K562 (cell line): ENCODE results near the gene REXO2.

ENCODE experiments used
- ARNT ChIP-seq, 2 experiments: fragments of 450-650 bp; IDR thresholded peaks; 2 replicates each; pipeline ENCODE4 v1.6.1; 2016; ENCODE audit warnings: mild to moderate bottlenecking in 1 of 2
- MAX ChIP-seq: sonication (generic); formaldehyde crosslinking; IDR thresholded peaks from 2 replicates; pipeline ENCODE4 v1.9.0; 2022; ENCODE audit warnings: mild to moderate bottlenecking, missing genetic modification reagents
- TF ChIP-seq, protein P1 (sequence below): fragments of 250-450 bp; sonication (Bioruptor Pico); IDR thresholded peaks from 2 replicates; pipeline ENCODE4 v1.5.0; 2020; ENCODE audit warnings: mild to moderate bottlenecking, borderline replicate concordance

GRCh38 chr11:114440121-114440860 is 1.0 kb downstream of the REXO2 start:
- TF ChIP-seq, protein P1, sequence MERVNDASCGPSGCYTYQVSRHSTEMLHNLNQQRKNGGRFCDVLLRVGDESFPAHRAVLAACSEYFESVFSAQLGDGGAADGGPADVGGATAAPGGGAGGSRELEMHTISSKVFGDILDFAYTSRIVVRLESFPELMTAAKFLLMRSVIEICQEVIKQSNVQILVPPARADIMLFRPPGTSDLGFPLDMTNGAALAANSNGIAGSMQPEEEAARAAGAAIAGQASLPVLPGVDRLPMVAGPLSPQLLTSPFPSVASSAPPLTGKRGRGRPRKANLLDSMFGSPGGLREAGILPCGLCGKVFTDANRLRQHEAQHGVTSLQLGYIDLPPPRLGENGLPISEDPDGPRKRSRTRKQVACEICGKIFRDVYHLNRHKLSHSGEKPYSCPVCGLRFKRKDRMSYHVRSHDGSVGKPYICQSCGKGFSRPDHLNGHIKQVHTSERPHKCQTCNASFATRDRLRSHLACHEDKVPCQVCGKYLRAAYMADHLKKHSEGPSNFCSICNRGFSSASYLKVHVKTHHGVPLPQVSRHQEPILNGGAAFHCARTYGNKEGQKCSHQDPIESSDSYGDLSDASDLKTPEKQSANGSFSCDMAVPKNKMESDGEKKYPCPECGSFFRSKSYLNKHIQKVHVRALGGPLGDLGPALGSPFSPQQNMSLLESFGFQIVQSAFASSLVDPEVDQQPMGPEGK (CRISPR knock-in tag): no peak
- TF ChIP-seq MAX: no peak
- TF ChIP-seq ARNT (IDR thresholded peaks at IDR 0.05): no peak
